H1 (cell line): Measurements from ENCODE around the gene CITED4. TPM values are rescaled to one million over a fixed set of nuclear protein-coding genes. Genes with fewer than 3 reads are reported as not detected.

Experiments
- CTCF ChIA-PET: fragments of 300-600 bp; sonication (Branson Sonifier 250); formaldehyde crosslinking; loops from one replicate; lab custom pipeline; 2021; ENCODE audit not compliant: partially characterized antibody; lab: Charles Lee
- POLR2A ChIA-PET: fragments of 300-600 bp; sonication (Branson Sonifier 250); formaldehyde crosslinking; loops from one replicate; lab custom pipeline; 2021; ENCODE audit warnings: inconsistent platforms; ENCODE audit not compliant: partially characterized antibody; lab: Charles Lee
- DNase-seq, 2 experiments: peaks; one replicate each; pipeline versions ENCODE4 v3.0.0 to v3.0.0-alpha.2; 2010 to 2022; ENCODE audit warnings: low spot score in 2 of 2, low read depth in 1 of 2, mixed read lengths in 1 of 2
- FAIRE-seq: peaks from 2 replicates; lab custom pipeline; 2011; peaks lifted over from hg19 to GRCh38; lab: Jason Lieb, UNC
- H2AFZ ChIP-seq: 2 replicates; pipeline ENCODE4 v1.8.1; 2012; ENCODE audit warnings: low read length, inconsistent platforms
- H2AK5ac ChIP-seq: 2 replicates; pipeline ENCODE4 v1.6.1; 2013; ENCODE audit warnings: low read depth, low read length
- H2BK120ac ChIP-seq: replicated peaks from 2 replicates; pipeline ENCODE3; 2013; ENCODE audit warnings: low read depth, low read length, inconsistent platforms
- H2BK12ac ChIP-seq: 2 replicates; pipeline ENCODE4 v1.6.1; 2013; ENCODE audit warnings: low read depth, low read length
- H2BK15ac ChIP-seq: 2 replicates; pipeline ENCODE4 v1.6.1; 2013; ENCODE audit warnings: low read length
- H2BK20ac ChIP-seq: 2 replicates; pipeline ENCODE4 v1.6.1; 2013; ENCODE audit warnings: low read length
- H2BK5ac ChIP-seq: 2 replicates; pipeline ENCODE4 v1.6.1; 2013; ENCODE audit warnings: low read depth, low read length
- H3K14ac ChIP-seq: 2 replicates; pipeline ENCODE4 v1.6.1; 2013; ENCODE audit warnings: inconsistent platforms; ENCODE audit not compliant: insufficient read length
- H3K18ac ChIP-seq: 2 replicates; pipeline ENCODE4 v1.6.1; 2013; ENCODE audit warnings: low read length; ENCODE audit errors: extremely low read depth
- H3K23ac ChIP-seq: 2 replicates; pipeline ENCODE4 v1.6.1; 2013; ENCODE audit warnings: inconsistent platforms; ENCODE audit not compliant: insufficient read length
- H3K23me2 ChIP-seq: 2 replicates; pipeline ENCODE4 v1.6.1; 2013; ENCODE audit warnings: low read depth, low read length
- H3K27ac ChIP-seq: 2 replicates; pipeline ENCODE4 v1.6.1; 2011; ENCODE audit warnings: low read depth, low read length, inconsistent platforms
- H3K27me3 ChIP-seq, 4 experiments: replicated peaks in 1 of 4; 1 replicate in 1 of 4; 2 replicates in 3 of 4; pipeline versions ENCODE4 v1.6.1 to v1.8.1; 2011 to 2013; ENCODE audit warnings: low read length in 3 of 4, mild to moderate bottlenecking in 3 of 4, inconsistent platforms in 2 of 4, mixed read lengths in 2 of 4, moderate library complexity in 1 of 4; ENCODE audit not compliant: control insufficient read depth in 3 of 4, insufficient read depth in 3 of 4; ENCODE audit errors: extremely low read depth in 1 of 4
- H3K36me3 ChIP-seq, 4 experiments: 2 replicates each; pipeline versions ENCODE4 v1.6.1 to v1.8.1; 2011 to 2013; ENCODE audit warnings: mild to moderate bottlenecking in 4 of 4, low read length in 3 of 4, moderate library complexity in 2 of 4, control low read depth in 1 of 4, inconsistent platforms in 1 of 4; ENCODE audit not compliant: insufficient read depth in 4 of 4, control insufficient read depth in 2 of 4
- H3K4ac ChIP-seq: replicated peaks from 2 replicates; pipeline ENCODE3; 2013; ENCODE audit warnings: low read length, low read depth, mixed read lengths, inconsistent platforms; ENCODE audit not compliant: insufficient read length
- H3K4me1 ChIP-seq, 4 experiments: replicated peaks in 1 of 4; 1 replicate in 1 of 4; 2 replicates in 3 of 4; pipeline versions ENCODE4 v1.6.1 to v1.8.1; 2011 to 2013; ENCODE audit warnings: low read length in 3 of 4, inconsistent platforms in 2 of 4, mixed read lengths in 1 of 4; ENCODE audit not compliant: insufficient read depth in 4 of 4, control insufficient read depth in 3 of 4
- H3K4me2 ChIP-seq, 2 experiments: 2 replicates each; pipeline versions ENCODE4 v1.6.1 to v1.8.1; 2011 to 2013; ENCODE audit warnings: low read depth in 2 of 2, low read length in 2 of 2, control low read depth in 1 of 2, inconsistent platforms in 1 of 2, mild to moderate bottlenecking in 1 of 2; ENCODE audit not compliant: insufficient read depth in 1 of 2
- H3K4me3 ChIP-seq, 4 experiments: fragments of 200-600, 300-600 bp in 1 of 4; sonication (generic), shearing (Covaris generic), sonication (Bioruptor Twin) in 1 of 4; 2 replicates each; pipeline versions ENCODE4 v1.5.1 to v1.8.1; 2011 to 2016; ENCODE audit warnings: low read length in 4 of 4, low read depth in 3 of 4, control low read depth in 2 of 4, inconsistent platforms in 2 of 4, mild to moderate bottlenecking in 2 of 4, mixed read lengths in 1 of 4, moderate library complexity in 1 of 4; ENCODE audit not compliant: insufficient read depth in 2 of 4; ENCODE audit errors: extremely low read depth in 1 of 4
- H3K56ac ChIP-seq: replicated peaks from 2 replicates; pipeline ENCODE3; 2013; ENCODE audit warnings: low read depth, mild to moderate bottlenecking, mixed read lengths, low read length, inconsistent platforms; ENCODE audit not compliant: insufficient read length
- H3K79me1 ChIP-seq: 2 replicates; pipeline ENCODE4 v1.6.1; 2013; ENCODE audit warnings: low read depth, low read length, control low read depth
- H3K79me2 ChIP-seq, 2 experiments: 2 replicates each; pipeline versions ENCODE4 v1.6.1 to v1.8.1; 2012 to 2013; ENCODE audit warnings: low read length in 2 of 2, mild to moderate bottlenecking in 2 of 2, inconsistent platforms in 1 of 2; ENCODE audit not compliant: insufficient read depth in 2 of 2, control insufficient read depth in 1 of 2
- H3K9ac ChIP-seq, 4 experiments: replicated peaks in 1 of 4; 1 replicate in 1 of 4; 2 replicates in 3 of 4; pipeline versions ENCODE4 v1.6.1 to v1.8.1; 2011 to 2013; ENCODE audit warnings: low read depth in 3 of 4, low read length in 3 of 4, control low read depth in 2 of 4, mild to moderate bottlenecking in 2 of 4, moderate library complexity in 2 of 4, inconsistent platforms in 1 of 4; ENCODE audit errors: extremely low read depth in 1 of 4
- H3K9me3 ChIP-seq, 2 experiments: 2 replicates each; pipeline versions ENCODE4 v1.6.1 to v1.8.1; 2012 to 2013; ENCODE audit warnings: mild to moderate bottlenecking in 2 of 2, moderate library complexity in 2 of 2, control low read depth in 1 of 2, inconsistent platforms in 1 of 2, low read depth in 1 of 2, low read length in 1 of 2, mixed read lengths in 1 of 2; ENCODE audit not compliant: insufficient read depth in 2 of 2
- H4K20me1 ChIP-seq, 2 experiments: replicated peaks in 1 of 2; 2 replicates each; pipeline versions ENCODE3 to v1.8.1; 2011 to 2013; ENCODE audit warnings: inconsistent platforms in 2 of 2, low read length in 2 of 2, mild to moderate bottlenecking in 1 of 2; ENCODE audit not compliant: insufficient read depth in 2 of 2, control insufficient read depth in 1 of 2
- H4K5ac ChIP-seq: 2 replicates; pipeline ENCODE4 v1.6.1; 2013; ENCODE audit warnings: low read length, low read depth, mixed read lengths, inconsistent platforms; ENCODE audit not compliant: insufficient read length
- H4K8ac ChIP-seq: 2 replicates; pipeline ENCODE4 v1.8.0; 2013; ENCODE audit warnings: mild to moderate bottlenecking, moderate library complexity, low read length, inconsistent platforms; ENCODE audit not compliant: insufficient read depth; ENCODE audit errors: extremely low read depth
- H4K91ac ChIP-seq: replicated peaks from 2 replicates; pipeline ENCODE3; 2013; ENCODE audit warnings: low read length, mixed read lengths, inconsistent platforms; ENCODE audit not compliant: insufficient read length
- CBX5 ChIP-seq: fragments of 300-800, 300-1000 bp; sonication (generic); IDR thresholded peaks from 2 replicates; pipeline ENCODE4 v1.7.1; 2016; ENCODE audit warnings: antibody characterized with exemption, low read length, low read depth
- CEBPB ChIP-seq: IDR thresholded peaks from 2 replicates; pipeline ENCODE4 v1.6.1; 2012; ENCODE audit warnings: low read depth, low read length
- CREB1 ChIP-seq: IDR thresholded peaks from 2 replicates; pipeline ENCODE4 v1.6.1; 2012; ENCODE audit warnings: inconsistent platforms
- FOSL1 ChIP-seq: IDR thresholded peaks from 2 replicates; pipeline ENCODE4 v1.6.1; 2011; ENCODE audit warnings: mild to moderate bottlenecking, low read depth, low read length, moderate library complexity; ENCODE audit not compliant: insufficient read depth
- NANOG ChIP-seq: IDR thresholded peaks from 2 replicates; pipeline ENCODE4 v1.6.1; 2011; ENCODE audit warnings: low read length, low read depth, mild to moderate bottlenecking, inconsistent platforms; ENCODE audit not compliant: insufficient read depth, poor library complexity, severe bottlenecking
- NRF1 ChIP-seq: IDR thresholded peaks from 2 replicates; pipeline ENCODE4 v1.6.1; 2011; ENCODE audit warnings: mild to moderate bottlenecking, low read depth, low read length, improper control_type of control experiment
- RXRA ChIP-seq: IDR thresholded peaks from 2 replicates; pipeline ENCODE4 v1.6.1; 2011; ENCODE audit warnings: low read depth, mild to moderate bottlenecking, low read length, moderate library complexity; ENCODE audit not compliant: insufficient read depth
- SIN3A ChIP-seq, 2 experiments: IDR thresholded peaks in 1 of 2; conservative IDR thresholded peaks in 1 of 2; 2 replicates each; pipeline ENCODE4 v1.6.1; 2011 to 2012; ENCODE audit warnings: low read length in 2 of 2, improper control_type of control experiment in 1 of 2, low read depth in 1 of 2, mild to moderate bottlenecking in 1 of 2
- SP1 ChIP-seq: IDR thresholded peaks from 2 replicates; pipeline ENCODE4 v1.6.1; 2011; ENCODE audit warnings: low read depth, low read length
- SP2 ChIP-seq: IDR thresholded peaks from 2 replicates; pipeline ENCODE4 v1.6.1; 2012; ENCODE audit warnings: mild to moderate bottlenecking, low read length, inconsistent platforms
- ZNF274 ChIP-seq: IDR thresholded peaks from 2 replicates; pipeline ENCODE4 v1.7.0; 2012; ENCODE audit warnings: low read length, borderline replicate concordance; ENCODE audit errors: extremely low read depth
- WGBS, 2 experiments: shearing (Covaris generic) in 1 of 2; methylation state at CpG; one replicate each; pipeline versions ENCODE4 v1.1.6 to v1.1.7; 2013 to 2015; ENCODE audit warnings: low lambda C conversion rate in 2 of 2, mixed read lengths in 2 of 2, inconsistent platforms in 1 of 2, low coverage in 1 of 2, missing lambda C conversion rate in 1 of 2; ENCODE audit not compliant: insufficient replicate concordance in 2 of 2, insufficient coverage in 1 of 2, insufficient read length in 1 of 2; ENCODE audit errors: extremely low coverage in 1 of 2, missing lambda C conversion rate in 1 of 2; 5-methylcytosine and 5-hydroxymethylcytosine counted together
- polyA plus RNA-seq, 7 experiments: library from polyadenylated mRNA; depleted of rRNA in 3 of 7; stranded (reverse) in 5 of 7; unstranded in 2 of 7; fragments of >200 nt in 5 of 7; fragments of 200-250 nt in 2 of 7; gene quantifications; 1 replicate in 5 of 7; 2 replicates in 1 of 7; 4 replicates in 1 of 7; pipeline versions ENCODE4 v1.2.1 to v1.2.3, GENCODE V29; 2011 to 2013; ENCODE audit warnings: missing spikeins in 2 of 7, mixed read lengths in 2 of 7
- total RNA-seq: library from RNA; stranded (reverse); fragmentation: NEBNext Ultra II Directional; extraction: Animal tissue kit (Norgen Biotek cat#: 25700); gene quantifications from 2 replicates; pipeline ENCODE4 v1.2.1, GENCODE V29; 2021
- TF ChIP-seq, protein P1 (sequence below), 3 experiments: IDR thresholded peaks; 1 replicate in 2 of 3; 2 replicates in 1 of 3; pipeline versions ENCODE4 v1.5.1 to v1.6.1; 2011; ENCODE audit warnings: low read length in 3 of 3, mild to moderate bottlenecking in 3 of 3, inconsistent platforms in 2 of 3, low read depth in 1 of 3, moderate library complexity in 1 of 3; ENCODE audit not compliant: insufficient read depth in 1 of 3; ENCODE audit errors: control extremely low read depth in 1 of 3

Gene CITED4
- total and polyA plus RNA-seq, 2 of the 8 experiments (the other 6 are each of a cell fraction or from before 2014, with no cell fraction given), result 5.4 to 16.3 TPM

DNA sequence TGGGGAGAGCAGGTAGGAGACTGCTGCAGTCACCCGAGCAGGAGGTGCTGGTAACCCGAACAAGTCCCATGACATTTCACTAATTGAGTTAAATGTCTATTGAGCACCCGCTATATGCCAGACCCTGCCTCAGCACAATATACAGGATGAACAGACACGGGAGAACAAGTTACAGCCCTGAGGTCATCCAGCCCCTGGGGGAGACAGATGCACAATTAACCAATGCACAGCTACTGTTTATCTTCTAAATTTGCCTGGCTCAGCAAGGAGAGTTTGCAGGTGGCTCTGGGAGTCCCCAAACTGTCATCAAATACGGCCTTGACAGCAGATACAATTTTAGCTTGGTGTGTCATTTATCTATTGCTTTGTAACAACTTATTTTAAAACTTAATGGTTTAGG lies 18.1 kb downstream of the CITED4 start:
- no peak overlapping the region for H3K4me2 ChIP-seq
- ChIA-PET POLR2A (interaction anchor here (0.6 to 1.9 kb wide), 2 partner anchors 15 to 96 kb away, joined by 3 to 4 read pairs; no protein-coding TSS in a partner anchor), CTCF (interaction anchor here (0.5 to 26.8 kb wide), 4 partner anchors 21 to 231 kb away, joined by 3 to 917 read pairs (median 3); no protein-coding TSS in a partner anchor)
- no peaks in the 10 kb centered on the region for H3K36me3 ChIP-seq
- H3K27ac ChIP-seq, result no peak overlapping the region
- no peaks in the 10 kb centered on the region for H3K23me2 ChIP-seq
- H2BK15ac ChIP-seq, result no peak overlapping the region
- no peaks in the 10 kb centered on the region for H4K20me1 ChIP-seq
- H3K56ac ChIP-seq, result no peak overlapping the region
- no peaks in the 10 kb centered on the region for H3K9me3 ChIP-seq
- no peak overlapping the region for H2AK5ac ChIP-seq
- H3K4ac ChIP-seq, result no peak overlapping the region
- no peak overlapping the region for H4K91ac ChIP-seq
- no peak overlapping the region for H2AFZ ChIP-seq
- no peak overlapping the region for H4K8ac ChIP-seq
- no peaks in the 10 kb centered on the region for H3K79me2 ChIP-seq
- H3K4me1 ChIP-seq, result no peaks in the 10 kb centered on the region; a peak in 1 of 7 replicates
- H2BK5ac ChIP-seq, result no peak overlapping the region
- H3K27me3 ChIP-seq, result no peaks in the 10 kb centered on the region; a peak in 1 of 7 replicates
- H2BK20ac ChIP-seq, result no peak overlapping the region
- H4K5ac ChIP-seq, result no peak overlapping the region
- no peak overlapping the region for H2BK120ac ChIP-seq
- no peak overlapping the region for H3K9ac ChIP-seq
- no peaks in the 10 kb centered on the region for H3K79me1 ChIP-seq
- H2BK12ac ChIP-seq, result no peak overlapping the region
- no peak overlapping the region for H3K23ac ChIP-seq
- no peak overlapping the region for H3K14ac ChIP-seq
- H3K18ac ChIP-seq, result no peak overlapping the region
- FAIRE-seq (no peak), DNase-seq (no peak)
- 88% methylated on average over 5 of the region's 5 CpGs; no CpG with 5 or more reads in 1 of the 2 experiments for WGBS, 2 experiments
- no peak overlapping the region for H3K4me3 ChIP-seq
- TF ChIP-seq NANOG (no peak), ZNF274 (no peak), FOSL1 (no peak), CBX5 (no peak), CEBPB (no peak), SP2 (no peak), SP1 (no peak), SIN3A (conservative IDR thresholded peaks at IDR 0.05 in 1 of 2, IDR thresholded peaks at IDR 0.05 in 1 of 2; ENCODE audit: low read depth in 1 of 2, low read length in 2 of 2) (no peak), RXRA (no peak), NRF1 (no peak), CREB1 (no peak)
- TF ChIP-seq, protein P1, sequence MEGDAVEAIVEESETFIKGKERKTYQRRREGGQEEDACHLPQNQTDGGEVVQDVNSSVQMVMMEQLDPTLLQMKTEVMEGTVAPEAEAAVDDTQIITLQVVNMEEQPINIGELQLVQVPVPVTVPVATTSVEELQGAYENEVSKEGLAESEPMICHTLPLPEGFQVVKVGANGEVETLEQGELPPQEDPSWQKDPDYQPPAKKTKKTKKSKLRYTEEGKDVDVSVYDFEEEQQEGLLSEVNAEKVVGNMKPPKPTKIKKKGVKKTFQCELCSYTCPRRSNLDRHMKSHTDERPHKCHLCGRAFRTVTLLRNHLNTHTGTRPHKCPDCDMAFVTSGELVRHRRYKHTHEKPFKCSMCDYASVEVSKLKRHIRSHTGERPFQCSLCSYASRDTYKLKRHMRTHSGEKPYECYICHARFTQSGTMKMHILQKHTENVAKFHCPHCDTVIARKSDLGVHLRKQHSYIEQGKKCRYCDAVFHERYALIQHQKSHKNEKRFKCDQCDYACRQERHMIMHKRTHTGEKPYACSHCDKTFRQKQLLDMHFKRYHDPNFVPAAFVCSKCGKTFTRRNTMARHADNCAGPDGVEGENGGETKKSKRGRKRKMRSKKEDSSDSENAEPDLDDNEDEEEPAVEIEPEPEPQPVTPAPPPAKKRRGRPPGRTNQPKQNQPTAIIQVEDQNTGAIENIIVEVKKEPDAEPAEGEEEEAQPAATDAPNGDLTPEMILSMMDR (IDR thresholded peaks at IDR 0.05; ENCODE audit: control extremely low read depth in 1 of 3, insufficient read depth in 1 of 3, low read depth in 1 of 3, low read length in 3 of 3), result no peak
